GM18498 (cell line): ENCODE measurements around the gene PABPC3.
A peak's percentile ranks its signal among the peaks of the same experiment; 100 is the strongest.

Source experiments
- ATAC-seq: cut with Tn5 transposase; IDR thresholded peaks from one replicate; pipeline ENCODE4 v1.9.1; 2021; ENCODE audit warnings: mild to moderate bottlenecking, moderate library complexity; ENCODE audit not compliant: unreplicated experiment

The PABPC3 gene

DNA sequence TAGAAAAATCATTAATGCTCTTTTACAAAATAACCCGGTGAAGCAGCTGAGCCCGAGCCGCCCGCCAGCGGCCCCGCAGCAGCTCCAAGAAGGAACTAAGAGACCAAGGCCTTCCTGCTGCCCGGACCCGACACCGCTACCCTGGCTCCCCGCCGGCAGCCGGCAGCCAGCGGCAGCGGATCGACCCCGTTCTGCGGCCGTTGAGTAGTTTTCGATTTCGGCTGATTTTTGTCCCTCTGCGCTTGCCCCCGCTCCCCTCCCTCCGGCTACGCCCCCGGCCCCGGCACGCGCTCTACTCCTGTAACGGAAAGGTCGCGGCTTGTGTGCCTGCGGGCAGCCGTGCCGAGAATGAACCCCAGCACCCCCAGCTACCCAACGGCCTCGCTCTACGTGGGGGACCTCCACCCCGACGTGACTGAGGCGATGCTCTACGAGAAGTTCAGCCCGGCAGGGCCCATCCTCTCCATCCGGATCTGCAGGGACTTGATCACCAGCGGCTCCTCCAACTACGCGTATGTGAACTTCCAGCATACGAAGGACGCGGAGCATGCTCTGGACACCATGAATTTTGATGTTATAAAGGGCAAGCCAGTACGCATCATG, at the start of gene PABPC3:
TSS of gene PABPC3 (plus strand) at position 286 of the 603 bp plus-strand sequence. CDS start at position 349, 63 bp downstream.
- ATAC-seq, result no peak

DNA sequence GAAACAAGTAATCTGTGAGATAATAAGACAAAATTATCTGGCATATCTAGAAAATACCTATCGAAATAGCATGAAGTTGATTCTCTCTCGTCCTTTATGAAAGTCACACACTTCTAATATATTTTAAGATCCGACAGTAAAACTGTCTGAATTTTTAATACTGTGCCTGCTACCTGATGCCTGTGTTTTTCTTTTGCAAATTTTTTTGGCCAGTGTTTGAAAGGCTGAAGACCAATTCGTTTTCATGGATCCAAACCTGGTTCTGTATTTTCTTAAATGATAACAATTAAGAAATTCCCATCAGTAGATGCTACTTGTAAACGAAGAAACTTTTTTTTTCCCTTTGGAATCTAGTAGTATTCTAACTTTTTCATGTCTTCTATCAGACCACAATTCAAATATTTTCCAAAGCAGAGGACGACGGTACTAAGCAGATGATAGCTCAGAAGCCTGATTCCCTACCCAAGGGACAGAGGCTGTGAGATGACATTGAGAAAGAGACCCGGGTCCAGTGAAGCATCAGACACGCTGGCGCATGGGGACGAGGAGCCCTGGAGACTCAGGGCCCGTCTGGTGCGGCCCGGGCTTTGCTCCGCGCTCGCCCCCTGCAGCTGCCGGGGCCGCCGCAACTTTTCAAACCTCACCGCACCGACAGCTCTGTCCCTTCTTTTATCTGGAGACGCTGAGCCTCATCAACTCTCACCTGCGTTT, 49.5 kb upstream of the PABPC3 start:
- ATAC-seq, result no peak

DNA sequence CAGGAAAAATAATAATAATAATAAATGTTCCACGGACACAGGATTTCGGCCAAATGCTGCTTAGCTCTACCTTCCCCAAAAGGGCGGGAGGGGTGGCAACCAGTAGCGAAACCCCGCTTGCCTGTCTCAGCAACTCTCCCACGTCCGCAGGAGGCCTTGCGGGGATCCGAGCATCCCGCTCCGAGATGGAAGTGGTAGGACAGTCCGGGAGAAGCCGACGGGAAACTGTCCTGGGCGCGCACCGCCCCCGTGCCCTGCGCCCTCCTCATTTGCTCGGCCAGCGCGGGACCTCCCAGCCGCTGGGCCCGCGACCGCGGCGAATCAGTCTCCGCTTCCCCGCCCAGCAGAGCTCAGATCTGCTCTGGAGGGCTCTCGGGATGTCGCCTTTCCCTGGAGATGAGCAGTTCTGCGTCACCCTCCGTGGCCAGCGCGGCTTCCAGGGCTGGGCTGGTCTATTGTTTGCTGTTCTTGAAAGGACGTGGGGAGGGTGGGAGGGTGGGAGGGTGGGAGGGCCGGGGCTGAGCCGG, 48.9 kb upstream of the PABPC3 start:
- ATAC-seq, result no peak

DNA sequence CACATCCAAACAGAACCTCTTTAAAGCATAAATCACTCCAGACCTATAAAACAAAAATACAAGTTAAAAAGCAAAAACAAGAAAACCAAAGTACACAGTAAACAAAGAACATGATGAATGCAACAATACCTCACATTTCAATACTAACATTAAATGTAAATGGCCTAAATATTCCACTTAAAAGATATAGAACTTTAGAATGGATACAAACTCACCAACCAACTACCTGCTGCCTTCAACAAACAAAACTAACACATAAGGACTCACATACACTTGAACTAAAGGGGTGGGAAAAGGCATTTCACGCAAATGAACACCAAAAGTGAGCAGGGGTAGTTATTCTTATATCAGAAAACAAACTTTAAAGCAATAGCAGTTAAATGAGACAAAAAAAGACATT, 44.9 kb upstream of the PABPC3 start:
- ATAC-seq, result no peak

DNA sequence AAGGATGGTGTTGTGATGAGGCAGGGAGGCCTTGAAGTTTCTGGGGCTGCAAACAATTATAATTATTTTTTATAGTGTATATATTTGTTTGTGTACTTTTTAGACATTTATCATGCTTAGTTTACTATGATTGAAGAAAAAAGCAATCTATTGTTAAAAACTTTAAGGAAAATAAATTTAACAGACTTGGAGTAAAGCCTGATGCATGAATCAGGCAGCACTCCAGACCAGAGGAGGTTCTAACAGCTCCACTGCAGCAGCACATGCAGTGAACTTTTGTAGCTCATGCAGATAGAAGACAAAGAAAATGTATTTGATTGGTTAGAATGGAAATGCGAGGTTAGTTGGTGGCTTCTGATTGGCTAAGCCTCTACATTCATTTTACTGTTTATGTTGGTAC, 36.8 kb upstream of the PABPC3 start:
- ATAC-seq, result no peak

DNA sequence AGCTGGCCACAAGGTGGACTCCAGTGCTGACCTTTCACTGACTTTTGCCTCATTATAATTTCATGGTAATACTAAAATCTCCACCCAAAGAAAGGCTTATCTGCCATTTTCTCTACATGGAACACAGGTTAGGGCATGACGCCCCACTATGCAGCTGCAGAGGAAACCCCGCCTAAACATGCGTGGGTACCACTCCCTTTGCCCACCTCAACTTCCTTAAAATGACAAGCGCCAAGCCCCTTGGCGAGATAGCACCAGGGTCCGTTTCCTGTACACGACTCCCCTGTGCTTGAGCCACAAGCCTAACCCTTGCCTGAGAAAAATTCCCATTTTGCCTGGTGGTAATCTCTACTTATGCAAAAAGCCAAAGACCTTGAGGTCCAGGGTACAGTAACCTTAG, 36.0 kb upstream of the PABPC3 start:
- ATAC-seq, result no peak

DNA sequence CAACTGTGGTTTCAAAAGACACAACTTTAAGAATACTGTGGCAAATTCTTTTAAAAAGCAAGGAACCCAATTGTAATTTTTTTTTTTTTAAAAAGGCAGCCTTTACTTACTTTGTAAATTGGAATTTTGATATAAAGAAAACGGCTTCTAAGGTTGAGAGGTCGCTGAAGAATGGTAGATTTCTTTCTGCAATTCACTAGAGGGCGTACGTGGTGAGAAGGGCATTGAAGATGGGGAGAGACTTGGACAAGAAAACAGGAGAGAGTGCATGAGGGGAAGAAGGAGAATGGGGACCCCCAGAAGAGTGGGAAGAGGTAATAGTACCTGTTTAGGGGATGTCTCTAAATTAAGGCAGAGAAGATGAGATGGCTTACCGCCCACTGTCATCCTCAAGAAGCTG, 33.5 kb upstream of the PABPC3 start:
- ATAC-seq, result no peak

DNA sequence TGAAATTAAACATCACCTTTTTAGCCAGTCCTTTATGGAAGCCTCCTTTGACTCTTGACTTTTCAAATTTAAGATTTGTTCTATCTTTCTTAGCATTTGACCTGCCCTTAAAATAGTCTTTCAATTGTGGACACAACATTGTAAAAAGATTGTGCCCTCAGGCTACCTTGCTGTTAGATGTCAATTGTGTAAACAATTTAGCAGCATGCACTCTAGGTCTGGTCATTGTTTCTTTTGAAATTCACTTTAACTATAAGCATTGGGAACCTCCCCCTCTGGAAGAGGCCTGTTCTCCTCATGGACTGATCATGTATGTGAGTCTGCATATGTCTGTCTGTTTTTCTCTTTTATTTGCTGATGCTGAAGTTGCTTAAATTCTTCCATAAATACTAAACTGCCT, 31.5 kb upstream of the PABPC3 start:
- no peak for ATAC-seq

DNA sequence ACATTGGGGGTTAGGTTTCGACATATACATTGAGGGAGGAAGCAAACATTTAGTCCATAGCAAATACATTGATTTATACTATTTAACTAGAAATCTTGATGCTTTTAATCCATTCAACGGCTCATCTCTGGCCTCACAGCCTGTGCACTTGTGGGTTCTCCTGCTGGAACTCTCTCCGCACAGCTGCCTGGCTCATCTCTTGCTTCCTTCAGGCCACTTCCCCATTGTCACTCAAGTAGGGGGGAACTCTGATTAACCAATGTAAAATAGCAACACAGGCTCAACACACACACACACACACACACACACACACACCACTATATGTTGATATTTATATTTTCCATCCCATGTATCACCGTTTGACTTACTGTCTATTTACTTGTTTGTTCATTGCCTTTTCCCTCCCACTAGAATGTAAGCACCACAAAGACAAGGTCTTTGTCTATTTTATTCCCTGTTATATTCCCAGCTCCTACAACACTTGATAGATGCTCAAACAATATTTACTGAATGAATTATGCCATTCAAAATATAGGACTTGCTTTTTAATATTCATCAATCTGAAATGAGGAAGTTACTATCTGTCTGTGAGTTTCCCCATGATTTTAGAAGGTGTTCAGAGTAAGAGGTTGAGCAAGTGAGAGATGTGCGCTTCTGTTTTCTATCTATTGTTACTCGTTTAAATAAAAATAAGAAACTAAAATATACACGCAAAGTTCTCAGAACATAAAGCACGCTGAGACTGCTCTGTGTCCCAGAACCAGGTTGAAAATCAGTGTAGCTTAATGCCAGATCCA, 29.8 kb upstream of the PABPC3 start:
- ATAC-seq, result no peak

DNA sequence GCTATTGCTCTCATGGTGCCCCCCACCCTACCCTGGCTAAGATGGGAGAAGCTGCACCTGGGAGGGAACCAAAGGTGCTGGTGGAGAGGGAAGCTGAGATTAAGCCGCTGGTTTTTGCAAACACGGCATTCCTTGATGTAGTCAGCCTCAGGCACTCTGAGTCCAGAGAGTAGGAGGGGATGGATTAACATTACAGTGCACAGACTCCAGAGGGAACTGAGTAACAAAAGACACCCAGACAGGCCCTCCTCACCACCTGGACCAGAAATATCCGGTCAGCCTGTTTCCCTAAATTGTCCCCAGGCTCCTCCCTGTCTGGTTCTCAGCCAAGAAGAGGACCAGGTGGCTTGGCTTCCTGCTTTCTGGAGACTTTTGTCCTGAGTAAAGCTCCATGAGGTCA, 28.9 kb upstream of the PABPC3 start:
- no peak for ATAC-seq

DNA sequence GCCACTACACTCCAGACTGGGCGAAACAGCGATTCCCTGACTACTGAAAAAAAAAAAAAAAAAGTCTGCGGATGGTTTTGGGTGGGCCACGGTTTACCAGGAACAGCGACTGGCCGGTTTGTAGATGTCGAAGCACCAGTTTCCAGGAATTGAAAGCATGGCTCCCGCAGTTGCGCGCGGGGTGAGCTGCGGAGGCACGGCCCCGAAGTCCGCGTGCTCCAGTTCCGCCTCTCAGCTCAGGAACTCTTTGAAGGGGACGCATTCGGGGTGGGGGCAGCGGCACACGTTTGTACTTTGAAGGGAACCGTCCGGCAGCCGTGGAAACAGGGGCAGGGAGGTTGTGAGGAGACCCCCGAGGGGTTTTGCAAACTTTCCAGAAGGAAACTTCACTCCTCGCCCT, 27.1 kb upstream of the PABPC3 start:
- ATAC-seq, result no peak

DNA sequence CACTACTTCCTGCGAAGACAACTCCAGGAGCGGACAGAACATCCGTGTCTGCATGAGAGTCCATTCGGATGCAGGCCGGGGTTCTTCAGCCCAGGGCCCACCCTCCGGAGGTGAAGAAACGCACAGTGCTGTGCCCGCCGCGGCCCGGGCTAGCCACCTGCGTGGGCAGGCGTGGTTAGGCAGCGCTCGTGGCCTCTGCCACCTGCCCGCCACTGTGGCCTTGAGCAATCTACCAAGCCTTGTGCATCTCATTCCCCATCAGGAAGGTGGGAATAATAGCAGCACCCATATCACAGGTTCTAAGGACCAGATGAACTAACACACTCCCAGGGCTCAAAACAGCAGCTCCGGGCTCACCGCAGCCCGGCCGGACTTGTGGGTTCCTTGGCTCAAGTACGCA, 26.7 kb upstream of the PABPC3 start:
- no peak for ATAC-seq

DNA sequence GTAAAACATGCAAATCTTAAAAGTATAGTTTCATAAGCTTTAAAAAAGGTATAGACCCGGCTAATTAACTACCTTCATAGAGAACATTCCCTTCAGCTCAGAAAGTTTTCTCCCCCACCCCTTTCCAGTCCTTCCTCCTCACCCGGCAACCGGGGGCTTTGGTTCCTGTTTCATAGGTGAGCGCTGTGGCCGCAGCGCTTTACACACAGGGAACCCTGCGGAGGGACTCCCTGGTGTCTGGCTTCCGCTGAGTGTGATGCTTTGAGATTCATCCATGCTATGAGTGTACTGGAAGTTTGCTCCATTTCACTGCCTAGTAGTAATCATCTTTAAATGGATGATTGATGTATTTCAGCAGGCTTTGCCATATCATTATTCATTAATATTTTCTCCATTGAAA, 26.0 kb upstream of the PABPC3 start:
- ATAC-seq, result no peak

DNA sequence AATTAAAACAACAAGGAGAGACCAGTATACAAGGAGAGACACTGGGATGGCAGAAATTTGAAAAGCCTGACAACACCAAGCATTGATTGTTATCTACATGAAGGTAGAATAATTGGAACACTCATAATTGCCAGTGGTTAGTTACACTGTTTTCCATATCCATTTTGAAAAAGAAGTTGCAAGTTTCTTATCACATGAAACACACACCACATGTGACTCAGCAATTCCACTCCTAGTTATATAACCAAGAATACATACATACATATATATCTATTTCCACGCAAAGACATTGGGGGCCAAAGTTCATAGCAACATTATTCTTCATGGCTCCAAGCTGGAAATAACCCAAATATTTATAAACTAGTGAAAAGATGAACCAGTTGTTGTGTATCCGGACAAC, 15.2 kb upstream of the PABPC3 start:
- no peak for ATAC-seq

DNA sequence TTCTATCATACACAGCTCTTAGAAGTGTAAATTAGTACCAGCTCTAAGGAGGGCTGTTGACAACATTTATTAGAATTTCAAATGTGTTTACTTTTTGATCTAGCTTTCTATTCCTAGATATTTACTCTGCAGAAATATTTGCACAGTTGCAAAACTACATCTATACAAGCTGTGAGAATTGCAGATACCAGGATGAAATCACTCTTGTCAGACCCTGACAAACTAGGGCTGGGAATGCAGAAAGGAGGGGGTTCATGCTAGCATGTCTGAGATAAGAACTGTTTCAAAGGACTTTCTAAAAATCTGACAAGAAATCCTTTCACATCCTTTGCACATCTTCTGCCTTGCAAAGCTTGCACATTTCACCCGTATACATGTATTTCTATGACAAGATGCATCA, 11.8 kb upstream of the PABPC3 start:
- no peak for ATAC-seq

DNA sequence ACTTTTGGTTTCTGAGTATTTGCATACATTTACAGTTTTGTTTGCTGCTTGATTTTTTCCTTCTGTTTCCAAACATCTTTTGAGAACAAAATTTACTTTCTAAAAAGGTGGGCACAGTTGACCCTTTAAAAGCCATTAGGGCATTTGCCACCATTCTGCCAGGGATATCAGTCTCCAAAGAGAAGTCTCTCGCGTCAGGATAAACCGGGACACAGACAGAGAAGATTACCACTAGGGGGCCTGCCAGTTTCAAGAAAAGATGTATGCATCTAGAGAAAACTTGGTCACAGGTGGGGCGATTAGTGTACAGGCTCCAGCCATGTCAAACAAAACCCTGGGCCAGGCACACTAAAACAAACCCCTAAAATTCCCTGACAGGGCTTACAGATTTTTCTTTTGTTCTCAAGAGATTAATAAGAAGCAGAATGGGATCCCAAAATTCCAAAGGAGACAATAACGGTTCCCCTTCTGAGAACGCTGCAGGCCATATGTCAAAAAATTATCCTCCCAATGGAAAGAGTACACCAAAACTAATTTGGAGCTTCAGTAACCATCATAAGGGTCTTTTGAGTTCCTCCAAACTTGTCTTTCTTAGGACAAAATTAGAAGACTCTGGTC, 10.7 kb upstream of the PABPC3 start:
- peak; percentile 56 for ATAC-seq

DNA sequence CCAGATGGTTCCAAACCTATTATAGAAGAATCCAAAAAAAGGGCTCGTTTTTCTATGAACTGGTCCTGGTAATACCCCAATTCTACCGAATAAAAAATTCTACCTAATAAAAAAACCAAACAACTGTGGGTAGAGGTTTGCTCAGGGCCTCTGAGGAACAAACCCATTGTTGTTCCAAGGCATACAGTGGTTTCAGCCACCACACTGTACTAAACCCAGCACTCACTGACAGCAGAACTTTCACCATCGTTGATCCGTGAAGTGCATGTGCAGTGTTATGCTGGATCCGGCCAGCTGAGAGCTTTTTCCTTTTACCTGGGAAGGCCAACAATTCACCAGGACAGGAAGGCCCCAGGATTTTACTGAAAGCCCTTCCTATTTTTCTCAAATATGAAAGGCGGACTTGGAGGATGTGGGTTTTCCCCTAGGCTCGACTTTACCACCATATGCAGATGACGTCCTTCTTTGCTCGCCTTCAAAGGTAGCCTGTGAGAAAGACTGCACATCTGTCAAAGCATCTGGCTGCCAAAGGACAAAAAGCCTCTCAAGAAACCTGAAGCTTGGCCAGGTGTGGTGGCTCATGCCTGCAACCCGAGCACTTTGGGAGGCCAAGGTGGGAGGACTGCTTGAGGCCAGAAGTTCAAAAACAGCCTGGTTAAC, 7.2 kb upstream of the PABPC3 start:
- no peak for ATAC-seq

DNA sequence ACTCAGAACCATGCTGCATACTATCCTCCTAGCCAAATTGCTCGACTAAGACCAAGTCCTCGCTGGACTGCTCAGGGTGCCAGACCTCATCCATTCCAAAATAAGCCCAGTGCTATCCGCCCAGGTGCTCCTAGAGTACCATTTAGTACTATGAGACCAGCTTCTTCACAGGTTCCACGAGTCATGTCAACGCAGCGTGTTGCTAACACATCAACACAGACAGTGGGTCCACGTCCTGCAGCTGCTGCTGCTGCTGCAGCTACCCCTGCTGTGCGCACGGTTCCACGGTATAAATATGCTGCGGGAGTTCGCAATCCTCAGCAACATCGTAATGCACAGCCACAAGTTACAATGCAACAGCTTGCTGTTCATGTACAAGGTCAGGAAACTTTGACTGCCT, 1.5 kb downstream of the PABPC3 start:
- ATAC-seq, result no peak

DNA sequence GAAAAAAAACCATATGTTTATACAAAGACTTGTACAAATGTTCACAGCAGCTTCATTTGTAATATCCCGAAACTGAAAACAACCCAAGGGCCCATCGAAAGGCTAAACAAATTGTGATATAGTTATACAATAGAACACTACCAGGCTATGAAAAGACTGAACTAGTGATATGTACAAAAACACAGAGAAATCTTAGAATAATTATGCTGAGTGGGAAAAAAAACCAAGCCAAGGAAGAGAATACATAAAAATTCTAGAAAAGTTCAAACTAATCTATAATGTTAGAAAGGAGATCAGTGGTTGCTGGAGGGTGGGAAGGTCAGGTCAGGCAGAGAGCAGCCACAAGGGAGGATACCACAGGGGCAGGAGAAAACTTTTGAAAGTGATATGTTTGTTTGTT, 7.8 kb downstream of the PABPC3 start:
- ATAC-seq, result no peak

DNA sequence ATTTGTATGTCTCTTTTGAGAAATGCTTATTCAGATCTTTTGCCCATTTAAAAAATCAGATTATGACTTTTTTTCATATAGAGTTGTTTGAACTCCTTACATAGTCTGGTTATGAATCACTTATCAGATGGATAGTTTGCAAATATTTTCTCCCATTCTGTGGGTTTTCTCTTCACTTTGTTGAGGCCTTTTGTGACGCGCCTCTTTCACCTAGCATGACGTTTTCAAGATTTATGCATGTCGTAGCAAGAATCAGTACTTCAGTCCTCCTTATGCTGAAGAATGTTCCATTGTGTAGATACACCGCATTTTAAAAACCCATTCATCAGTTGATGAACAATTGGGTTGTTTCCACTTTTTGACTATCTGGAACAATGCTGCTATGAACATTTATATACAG, 13.4 kb downstream of the PABPC3 start:
- no peak for ATAC-seq
